A673 (cell line): ENCODE results near the gene DMXL1. TPM values are rescaled to one million over a fixed set of nuclear protein-coding genes. Genes with fewer than 3 reads are reported as not detected.

Source experiments
- BruUV-seq: library from RNA; stranded (reverse); fragments of 400-500 nt; replicated peaks from 2 replicates; lab custom pipeline; 2021; lab: Mats Ljungman, UMichigan
- CTCF ChIA-PET: fragments of 300-600 bp; sonication (Branson Sonifier 250); formaldehyde crosslinking; loops from one replicate; lab custom pipeline; 2022; ENCODE audit warnings: antibody characterized with exemption; lab: Charles Lee
- POLR2A ChIA-PET: fragments of 300-600 bp; sonication (Branson Sonifier 250); formaldehyde crosslinking; loops from one replicate; lab custom pipeline; 2022; ENCODE audit warnings: antibody characterized with exemption; ENCODE audit not compliant: low non-redundant PET; lab: Charles Lee
- DNase-seq: peaks from one replicate; pipeline ENCODE4 v3.0.0-alpha.2; 2015; ENCODE audit warnings: low spot score
- H3K27ac ChIP-seq: fragments of 200-600 bp; sonication (generic); 2 replicates; pipeline ENCODE4 v1.5.1; 2016; ENCODE audit warnings: mixed run types, low read depth, mild to moderate bottlenecking, mixed read lengths, antibody characterized with exemption, low read length; ENCODE audit not compliant: poor library complexity, severe bottlenecking
- H3K27me3 ChIP-seq: fragments of 200-600 bp; sonication (generic); replicated peaks from 2 replicates; pipeline ENCODE4 v1.6.1; 2017; ENCODE audit warnings: mixed run types, low read depth, mild to moderate bottlenecking, mixed read lengths, antibody characterized with exemption, low read length; ENCODE audit not compliant: insufficient read depth, poor library complexity
- H3K36me3 ChIP-seq: fragments of 200-600 bp; sonication (generic); 2 replicates; pipeline ENCODE4 v1.6.1; 2016; ENCODE audit warnings: mixed run types, mild to moderate bottlenecking, mixed read lengths, antibody characterized with exemption, low read length; ENCODE audit not compliant: insufficient read depth, poor library complexity, severe bottlenecking
- H3K4me1 ChIP-seq: fragments of 200-600 bp; sonication (generic); 2 replicates; pipeline ENCODE4 v1.6.1; 2017; ENCODE audit warnings: mixed run types, mild to moderate bottlenecking, mixed read lengths, antibody characterized with exemption, low read length; ENCODE audit not compliant: insufficient read depth, poor library complexity, severe bottlenecking
- H3K4me3 ChIP-seq: fragments of 200-600 bp; sonication (generic); 2 replicates; pipeline ENCODE4 v1.5.1; 2016; ENCODE audit warnings: low read depth, mixed run types, mild to moderate bottlenecking, mixed read lengths, low read length; ENCODE audit not compliant: poor library complexity, severe bottlenecking
- H3K9me3 ChIP-seq: fragments of 200-600 bp; sonication (generic); 2 replicates; pipeline ENCODE4 v1.6.1; 2016; ENCODE audit warnings: mixed run types, low read depth, mild to moderate bottlenecking, mixed read lengths, antibody characterized with exemption, low read length; ENCODE audit not compliant: poor library complexity, severe bottlenecking
- CTCF ChIP-seq: fragments of 300-800, 200-600 bp; sonication (generic); conservative IDR thresholded peaks from 2 replicates; pipeline ENCODE4 v1.5.1; 2017; ENCODE audit warnings: low read depth, mild to moderate bottlenecking, antibody characterized with exemption, low read length, moderate library complexity, mixed read lengths
- EZH2 ChIP-seq: fragments of 200-600 bp; sonication (generic); IDR thresholded peaks from 2 replicates; pipeline ENCODE4 v1.6.1; 2017; ENCODE audit warnings: borderline replicate concordance, low read depth, mild to moderate bottlenecking, mixed read lengths, antibody characterized with exemption, low read length; ENCODE audit not compliant: poor library complexity, severe bottlenecking
- intact Hi-C: fragments of 100-400 bp; cut with micrococcal nuclease; formaldehyde crosslinking; loops from one replicate; pipeline ENCODE4 v1.10.0; 2022; ENCODE audit not compliant: unreplicated experiment
- total RNA-seq: library from RNA; stranded (reverse); gene quantifications from 2 replicates; pipeline ENCODE4 v1.2.3, GENCODE V29; 2021

The DMXL1 gene
- total RNA-seq, 1 experiment from 2014 or later = 30.9 TPM

GRCh38 chr5:119076080-119076479 lies 5.2 kb downstream of the DMXL1 start:
- H3K27ac ChIP-seq = no peak overlapping the region
- TF ChIP-seq CTCF = no peak
- no peak for TF ChIP-seq EZH2
- H3K4me3 ChIP-seq = no peak overlapping the region
- H3K9me3 ChIP-seq = no peaks in the 10 kb centered on the region
- ChIA-PET CTCF (no interaction called here), POLR2A (no interaction called here)
- BruUV-seq = no TSS peak
- H3K27me3 ChIP-seq = no peaks in the 10 kb centered on the region
- no peaks in the 10 kb centered on the region for H3K4me1 ChIP-seq
- H3K36me3 ChIP-seq = no peaks in the 10 kb centered on the region
- no peak for DNase-seq
- intact Hi-C loops = no loop called here

- no peaks in the 10 kb centered on the region for H3K27me3 ChIP-seq
- H3K4me1 ChIP-seq = no peaks in the 10 kb centered on the region
- no TSS peak for BruUV-seq
- no peak overlapping the region for H3K27ac ChIP-seq
- ChIA-PET POLR2A (no interaction called here), CTCF (no interaction called here)
- TF ChIP-seq CTCF (no peak), EZH2 (no peak)
- DNase-seq = no peak
- H3K4me3 ChIP-seq = no peak overlapping the region
- intact Hi-C loops = no loop called here
- H3K9me3 ChIP-seq = no peaks in the 10 kb centered on the region
- no peaks in the 10 kb centered on the region for H3K36me3 ChIP-seq
Measured at GRCh38 chr5:119077444-119077843, 6.6 kb downstream of the DMXL1 start.

- no peaks in the 10 kb centered on the region for H3K27me3 ChIP-seq
- no peaks in the 10 kb centered on the region for H3K9me3 ChIP-seq
- POLR2A ChIA-PET = no interaction called here
- no peaks in the 10 kb centered on the region for H3K4me1 ChIP-seq
- intact Hi-C loops = no loop called here
- CTCF ChIA-PET = no interaction called here
- no peak overlapping the region for H3K4me3 ChIP-seq
- no peaks in the 10 kb centered on the region for H3K36me3 ChIP-seq
- TF ChIP-seq EZH2 (no peak), CTCF (no peak)
- DNase-seq = no peak
- no peak overlapping the region for H3K27ac ChIP-seq
- BruUV-seq = no TSS peak
Measured at GRCh38 chr5:119078071-119078846, 7.4 kb downstream of the DMXL1 start.
